Endothelial cell of umbilical vein (primary cell): ENCODE measurements around the gene SWAP70. TPM values are rescaled to one million over a fixed set of nuclear protein-coding genes. Genes with fewer than 3 reads are reported as not detected.

Source experiments
- BruUV-seq: library from RNA; stranded (reverse); fragments of 400-500 nt; replicated peaks from 2 replicates; lab custom pipeline; 2021; lab: Mats Ljungman, UMichigan
- CTCF ChIA-PET: fragments of 300-600, 350-600 bp; sonication (Branson Sonifier 250); formaldehyde crosslinking; loops from one replicate; lab custom pipeline; 2021; ENCODE audit warnings: antibody characterized with exemption, inconsistent platforms; lab: Charles Lee
- POLR2A ChIA-PET: fragments of 300-600, 350-600 bp; sonication (Branson Sonifier 250); formaldehyde crosslinking; loops from one replicate; lab custom pipeline; 2021; ENCODE audit warnings: antibody characterized with exemption, inconsistent platforms; lab: Charles Lee
- DNase-seq: peaks from one replicate; pipeline ENCODE4 v3.0.0-alpha.2; 2011; ENCODE audit warnings: low read depth, low spot score
- FAIRE-seq: peaks from 2 replicates; lab custom pipeline; 2011; peaks lifted over from hg19 to GRCh38; lab: Jason Lieb, UNC
- H2AFZ ChIP-seq: 2 replicates; pipeline ENCODE4 v1.6.0; 2012; ENCODE audit warnings: low read depth, low read length, control low read depth, inconsistent platforms
- H3K27ac ChIP-seq: 2 replicates; pipeline ENCODE4 v1.5.1; 2011; ENCODE audit warnings: low read depth, mild to moderate bottlenecking, control low read depth, low read length, moderate library complexity; ENCODE audit not compliant: insufficient read depth
- H3K27me3 ChIP-seq, 2 experiments: 2 replicates each; pipeline versions ENCODE4 v1.6.0 to v1.6.1; 2011; ENCODE audit warnings: low read length in 2 of 2, mixed read lengths in 1 of 2; ENCODE audit not compliant: control insufficient read depth in 2 of 2, insufficient read depth in 2 of 2
- H3K36me3 ChIP-seq, 2 experiments: 2 replicates in 1 of 2; 3 replicates in 1 of 2; pipeline ENCODE4 v1.5.1; 2011; ENCODE audit warnings: low read length in 2 of 2, mild to moderate bottlenecking in 1 of 2, moderate library complexity in 1 of 2; ENCODE audit not compliant: control insufficient read depth in 2 of 2, insufficient read depth in 2 of 2; ENCODE audit errors: extremely low read depth in 1 of 2
- H3K4me1 ChIP-seq: 3 replicates; pipeline ENCODE4 v1.5.1; 2011; ENCODE audit warnings: mild to moderate bottlenecking, low read length; ENCODE audit not compliant: control insufficient read depth, insufficient read depth; ENCODE audit errors: extremely low read depth
- H3K4me2 ChIP-seq: 2 replicates; pipeline ENCODE4 v1.6.1; 2011; ENCODE audit warnings: low read length, control low read depth, mixed read lengths; ENCODE audit not compliant: insufficient read depth
- H3K4me3 ChIP-seq, 3 experiments: fragments of 200-600 bp in 1 of 3; sonication (generic), shearing (Covaris generic) in 1 of 3; replicated peaks in 1 of 3; 2 replicates each; pipeline ENCODE4 v1.5.1; 2011 to 2016; ENCODE audit warnings: control low read depth in 3 of 3, low read length in 3 of 3, mild to moderate bottlenecking in 2 of 3, inconsistent platforms in 1 of 3, low read depth in 1 of 3, moderate library complexity in 1 of 3; ENCODE audit not compliant: insufficient read depth in 1 of 3
- H3K79me2 ChIP-seq: 2 replicates; pipeline ENCODE4 v1.6.0; 2012; ENCODE audit warnings: low read length, inconsistent platforms; ENCODE audit not compliant: control insufficient read depth, insufficient read depth
- H3K9ac ChIP-seq: replicated peaks from 2 replicates; pipeline ENCODE3; 2011; ENCODE audit warnings: low read length, control low read depth; ENCODE audit not compliant: insufficient read depth; ENCODE audit errors: extremely low read depth
- H3K9me1 ChIP-seq: replicated peaks from 3 replicates; pipeline ENCODE4 v1.6.0; 2011; ENCODE audit warnings: mild to moderate bottlenecking, low read length; ENCODE audit not compliant: control insufficient read depth, insufficient read depth; ENCODE audit errors: extremely low read depth
- H3K9me3 ChIP-seq: replicated peaks from 2 replicates; pipeline ENCODE4 v1.5.1; 2012; ENCODE audit warnings: low read length, inconsistent platforms; ENCODE audit not compliant: control insufficient read depth, insufficient read depth
- H4K20me1 ChIP-seq: replicated peaks from 2 replicates; pipeline ENCODE3; 2011; ENCODE audit warnings: mild to moderate bottlenecking, low read length; ENCODE audit not compliant: control insufficient read depth, insufficient read depth; ENCODE audit errors: extremely low read depth
- EZH2 ChIP-seq: IDR thresholded peaks from 2 replicates; pipeline ENCODE4 v1.6.1; 2012; ENCODE audit warnings: borderline replicate concordance, low read depth, mild to moderate bottlenecking, moderate library complexity, low read length, inconsistent platforms; ENCODE audit not compliant: severe bottlenecking
- FOS ChIP-seq: IDR thresholded peaks from 2 replicates; pipeline ENCODE4 v1.6.1; 2011; ENCODE audit warnings: mild to moderate bottlenecking, low read length, moderate library complexity, borderline replicate concordance; ENCODE audit not compliant: insufficient read depth
- GATA2 ChIP-seq: IDR thresholded peaks from 2 replicates; pipeline ENCODE4 v1.7.0; 2011; ENCODE audit warnings: low read depth, mild to moderate bottlenecking, moderate library complexity, mixed read lengths, low read length; ENCODE audit not compliant: insufficient read length, insufficient read depth
- JUN ChIP-seq: IDR thresholded peaks from 2 replicates; pipeline ENCODE4 v1.6.1; 2011; ENCODE audit warnings: borderline replicate concordance, low read depth; ENCODE audit not compliant: insufficient read length, insufficient read depth
- MYC ChIP-seq: IDR thresholded peaks from one replicate; pipeline ENCODE4 v1.6.1; 2011; ENCODE audit warnings: mild to moderate bottlenecking, low read depth, low read length
- POLR2A ChIP-seq: IDR thresholded peaks from 2 replicates; pipeline ENCODE4 v1.6.1; 2012; ENCODE audit warnings: low read depth, mild to moderate bottlenecking, control low read depth, low read length
- POLR2AphosphoS5 ChIP-seq: IDR thresholded peaks from 2 replicates; pipeline ENCODE4 v1.6.1; 2012; ENCODE audit warnings: low read depth, mild to moderate bottlenecking, control low read depth, low read length, moderate library complexity; ENCODE audit not compliant: insufficient read depth
- dilution Hi-C: fragments of 300-500 bp; cut with MboI; formaldehyde crosslinking; loops from one replicate; pipeline ENCODE4 v1.15.0; 2019; ENCODE audit warnings: low sequenced_read_pairs; ENCODE audit not compliant: extremely low pct_ligation_motif_present
- intact Hi-C: fragments of 100-400 bp; cut with micrococcal nuclease; formaldehyde crosslinking; loops from one replicate; pipeline ENCODE4 v1.10.0; 2022
- polyA plus RNA-seq, 4 experiments: library from polyadenylated mRNA; depleted of rRNA in 3 of 4; stranded (reverse) in 3 of 4; unstranded in 1 of 4; fragments of >200 nt; gene quantifications; 2 replicates each; pipeline versions ENCODE4 v1.2.1 to v1.2.3, GENCODE V29; 2011 to 2012; ENCODE audit warnings: missing spikeins in 1 of 4
- total RNA-seq: library from RNA; stranded (reverse); gene quantifications from 2 replicates; pipeline ENCODE4 v1.2.3, GENCODE V29; 2021
- TF ChIP-seq, protein P1 (sequence below): IDR thresholded peaks from 2 replicates; pipeline ENCODE4 v1.6.1; 2011; ENCODE audit not compliant: insufficient read depth, insufficient read length
- TF ChIP-seq, protein P2 (sequence below), 2 donors: IDR thresholded peaks; 1 replicate in 1 of 2; 2 replicates in 1 of 2; pipeline ENCODE4 v1.5.1; 2011; ENCODE audit warnings: low read length in 2 of 2, mild to moderate bottlenecking in 2 of 2, moderate library complexity in 2 of 2, control low read depth in 1 of 2, inconsistent platforms in 1 of 2, low read depth in 1 of 2; ENCODE audit not compliant: insufficient read depth in 1 of 2; ENCODE audit errors: extremely low read depth in 1 of 2

The SWAP70 gene
- total and polyA plus RNA-seq, 2 donors (not counting 3 experiments of a cell fraction or from before 2014, with no cell fraction given): 52.5 to 165 TPM

DNA sequence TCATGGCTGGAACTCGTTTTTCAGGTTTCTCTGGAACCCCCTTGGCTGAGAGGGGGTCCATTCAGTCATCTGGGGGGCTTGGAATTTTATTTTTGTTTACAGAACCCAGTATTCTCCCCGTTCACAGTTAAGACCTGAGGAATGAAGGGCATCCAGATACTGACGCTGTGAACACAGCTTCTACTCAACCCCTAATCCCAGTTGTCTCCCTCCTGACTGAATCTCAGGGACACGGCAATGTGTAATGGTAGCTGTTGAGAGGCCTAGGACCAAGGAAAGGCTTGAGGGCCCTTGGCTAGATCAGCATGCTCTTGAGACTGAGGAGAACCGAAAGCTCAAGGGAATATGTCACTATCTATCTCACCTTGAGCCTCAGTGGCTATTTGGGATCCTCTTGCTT is 113.6 kb downstream of the SWAP70 start:
- Histone ChIP-seq H3K4me2 (no peak overlapping the region), H4K20me1 (no peaks in the 10 kb centered on the region), H3K36me3 (peaks cover 0 to 5% of the 10 kb centered on the region in 2 experiments), H3K9me1 (no peaks in the 10 kb centered on the region), H3K9ac (no peak overlapping the region), H3K27me3 (no peaks in the 10 kb centered on the region), H3K9me3 (no peaks in the 10 kb centered on the region), H3K27ac (no peak overlapping the region), H3K4me3 (no peak overlapping the region), H3K79me2 (no peaks in the 10 kb centered on the region), H2AFZ (no peak overlapping the region), H3K4me1 (peaks cover 6% of the 10 kb centered on the region)
- DNase-seq: no peak
- TF ChIP-seq MYC: no peak
- no peak for TF ChIP-seq EZH2
- no peak for TF ChIP-seq POLR2AphosphoS5
- TF ChIP-seq, protein P1, sequence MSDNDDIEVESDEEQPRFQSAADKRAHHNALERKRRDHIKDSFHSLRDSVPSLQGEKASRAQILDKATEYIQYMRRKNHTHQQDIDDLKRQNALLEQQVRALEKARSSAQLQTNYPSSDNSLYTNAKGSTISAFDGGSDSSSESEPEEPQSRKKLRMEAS: no peak
- no peak for TF ChIP-seq GATA2
- no peak for TF ChIP-seq POLR2A
- TF ChIP-seq JUN: no peak
- TF ChIP-seq, protein P2, sequence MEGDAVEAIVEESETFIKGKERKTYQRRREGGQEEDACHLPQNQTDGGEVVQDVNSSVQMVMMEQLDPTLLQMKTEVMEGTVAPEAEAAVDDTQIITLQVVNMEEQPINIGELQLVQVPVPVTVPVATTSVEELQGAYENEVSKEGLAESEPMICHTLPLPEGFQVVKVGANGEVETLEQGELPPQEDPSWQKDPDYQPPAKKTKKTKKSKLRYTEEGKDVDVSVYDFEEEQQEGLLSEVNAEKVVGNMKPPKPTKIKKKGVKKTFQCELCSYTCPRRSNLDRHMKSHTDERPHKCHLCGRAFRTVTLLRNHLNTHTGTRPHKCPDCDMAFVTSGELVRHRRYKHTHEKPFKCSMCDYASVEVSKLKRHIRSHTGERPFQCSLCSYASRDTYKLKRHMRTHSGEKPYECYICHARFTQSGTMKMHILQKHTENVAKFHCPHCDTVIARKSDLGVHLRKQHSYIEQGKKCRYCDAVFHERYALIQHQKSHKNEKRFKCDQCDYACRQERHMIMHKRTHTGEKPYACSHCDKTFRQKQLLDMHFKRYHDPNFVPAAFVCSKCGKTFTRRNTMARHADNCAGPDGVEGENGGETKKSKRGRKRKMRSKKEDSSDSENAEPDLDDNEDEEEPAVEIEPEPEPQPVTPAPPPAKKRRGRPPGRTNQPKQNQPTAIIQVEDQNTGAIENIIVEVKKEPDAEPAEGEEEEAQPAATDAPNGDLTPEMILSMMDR (IDR thresholded peaks at IDR 0.05; ENCODE audit: extremely low read depth in 1 of 2, insufficient read depth in 1 of 2, low read depth in 1 of 2, low read length in 2 of 2): no peak
- no peak for TF ChIP-seq FOS
- intact Hi-C loops: loop anchor here (5.0 kb wide), 1 partner anchor 50 kb away; no protein-coding TSS in a partner anchor
- ChIA-PET POLR2A (interaction anchor here (0.7 kb wide), 1 partner anchor 30 kb away, joined by 5 read pairs; no protein-coding TSS in a partner anchor), CTCF (interaction anchor here (0.9 to 2.0 kb wide), 2 partner anchors 12 to 24 kb away, joined by 3 to 5 read pairs; no protein-coding TSS in a partner anchor)
- FAIRE-seq: no peak
- dilution Hi-C loops: no loop called here
- no TSS peak for BruUV-seq
